Middle frontal gyrus (tissue), 1 donor: ENCODE data around the gene SMARCD2.
"Not testable (repeated sequence)": the region's sequence is repeated elsewhere in the genome, so short reads cannot be mapped to it uniquely, and the experiment has no call there.

ENCODE experiments used
- DNase-seq: peaks from one replicate; pipeline ENCODE4 v3.0.0-alpha.2; 2015; ENCODE audit warnings: low spot score; ENCODE audit errors: extremely low spot score

The SMARCD2 gene

DNA sequence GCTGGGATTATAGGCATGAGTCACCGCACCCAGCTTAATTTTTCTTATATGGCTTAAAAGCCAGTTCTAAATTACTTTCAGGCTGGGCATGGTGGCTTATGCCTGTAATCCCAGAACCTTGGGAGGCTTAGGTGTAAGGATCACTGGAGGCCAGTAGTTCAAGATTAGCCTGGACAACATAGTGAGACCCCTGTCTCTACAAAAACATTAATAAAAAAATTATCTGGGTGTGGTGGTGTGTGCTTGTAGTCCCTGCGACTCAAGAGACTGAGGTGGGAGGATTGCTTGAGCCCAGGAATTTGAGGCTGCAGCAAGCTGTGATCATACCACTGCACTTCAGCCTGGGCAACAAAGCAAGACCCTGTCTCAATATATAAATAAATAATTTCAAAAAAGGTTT lies 10.8 kb upstream of the SMARCD2 start:
- DNase-seq = no peak

DNA sequence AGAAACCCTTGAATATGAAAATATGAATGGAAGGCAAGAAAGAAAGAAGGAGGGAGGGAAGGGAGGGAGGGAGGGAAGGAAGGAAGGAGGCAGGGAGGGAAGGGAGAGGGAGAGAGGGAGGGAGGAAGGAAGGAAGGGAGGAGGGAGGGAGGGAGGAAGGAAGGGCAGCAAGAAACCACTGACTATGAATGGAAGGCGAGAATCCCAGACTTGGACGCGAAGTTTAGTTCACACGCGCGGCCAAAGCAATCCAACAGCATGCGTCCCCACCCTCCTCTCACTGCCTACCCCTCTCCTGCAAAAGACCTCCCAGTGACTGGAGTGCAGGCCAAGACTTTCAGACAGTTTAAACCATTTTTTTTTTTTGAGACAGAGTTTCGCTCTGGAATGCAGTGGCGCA lies 7.9 kb upstream of the SMARCD2 start:
- DNase-seq = no peak

DNA sequence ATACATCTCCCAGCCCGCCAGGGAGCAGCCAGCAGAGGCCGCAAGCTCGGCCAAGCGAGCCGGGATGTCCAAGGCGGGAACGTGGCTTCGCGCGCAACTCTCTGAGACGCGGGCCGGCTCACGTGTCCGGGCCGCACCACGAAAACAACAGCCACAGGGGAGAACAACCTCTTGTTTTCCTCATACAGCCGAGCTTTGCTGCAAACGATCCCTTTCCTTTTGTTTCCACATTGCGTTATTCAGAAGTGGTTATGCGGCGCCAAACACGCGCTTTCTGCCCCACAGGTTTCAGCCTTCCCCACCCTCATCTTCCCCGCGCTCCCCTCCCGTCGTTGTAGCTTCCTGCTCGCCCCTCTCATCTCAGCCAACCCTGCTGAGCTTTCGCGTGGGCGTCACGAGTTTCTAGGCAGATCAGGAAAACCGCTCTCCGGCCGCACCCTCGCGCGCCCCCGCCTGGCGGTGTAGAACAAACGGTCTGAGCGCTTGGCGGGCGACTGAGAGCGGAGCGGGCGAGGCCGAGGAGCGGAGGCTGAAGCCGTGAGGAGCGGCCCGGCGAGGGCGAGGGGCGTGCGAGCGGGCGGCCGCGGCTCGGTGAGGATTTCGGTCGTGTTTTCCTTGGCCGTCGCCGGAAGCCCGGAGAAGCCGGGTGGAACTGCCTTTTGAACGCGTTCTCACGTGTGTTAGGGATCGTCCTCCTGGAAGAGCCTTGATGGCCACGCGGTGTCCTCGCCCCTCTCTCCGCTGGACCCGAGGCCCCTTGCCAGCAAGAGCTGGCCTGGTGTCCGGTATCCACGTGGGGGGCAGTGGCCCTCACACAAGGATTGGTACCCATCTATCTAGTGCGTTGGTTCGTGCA lies 6.6 kb upstream of the SMARCD2 start:
- DNase-seq = peak; percentile 81

- DNase-seq = no peak
These were observed 5.2 kb upstream of the SMARCD2 start for GRCh38 chr17:63847525-63848249.

- no peak for DNase-seq
These were observed 3.0 kb upstream of the SMARCD2 start for GRCh38 chr17:63845509-63845908.

GRCh38 chr17:63843910-63844677 lies 1.6 kb upstream of the SMARCD2 start:
- no peak for DNase-seq

DNA sequence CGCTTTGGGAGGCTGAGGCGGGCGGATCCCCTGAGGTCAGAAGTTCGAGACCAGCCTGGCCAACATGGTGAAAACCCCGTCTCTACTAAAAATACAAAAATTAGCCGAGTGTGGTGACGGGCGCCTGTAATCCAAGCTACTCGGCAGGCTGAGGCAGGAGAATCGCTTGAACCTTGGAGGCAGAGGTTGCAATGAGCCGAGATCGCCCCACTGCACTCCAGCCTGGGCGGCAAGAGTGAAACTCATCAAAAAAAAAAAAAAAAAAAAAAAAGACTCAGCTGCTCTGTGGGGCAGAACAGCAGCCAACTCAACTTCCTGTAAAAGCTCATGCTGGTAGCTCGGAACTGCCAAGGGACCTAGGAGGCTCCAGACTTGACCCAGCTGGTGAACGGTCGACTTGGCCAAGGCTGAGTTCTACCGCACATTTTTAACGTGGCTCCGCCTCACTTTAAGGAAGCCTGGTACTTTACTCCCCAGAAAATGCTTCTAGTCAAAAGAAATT lies 953 bp upstream of the SMARCD2 start:
- not testable (repeated sequence) for DNase-seq

DNA sequence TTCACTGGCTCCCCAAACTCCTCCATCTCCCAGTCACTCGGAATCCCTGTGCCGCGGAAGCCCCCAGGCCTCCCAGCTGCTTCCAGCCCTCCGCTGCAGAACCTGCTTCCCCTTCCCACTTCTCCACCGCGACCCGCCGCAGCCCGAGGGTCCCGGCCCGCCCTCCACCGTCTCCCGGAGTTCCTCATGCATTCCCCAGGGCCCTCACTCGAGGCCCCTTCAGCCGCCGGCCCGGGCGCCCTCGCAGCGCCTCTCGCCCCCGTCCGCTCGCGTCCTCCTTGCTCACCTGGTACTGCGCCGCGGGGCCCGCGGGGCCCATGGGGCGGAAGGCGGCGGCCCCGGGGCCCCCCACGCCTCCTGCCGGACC lies 329 bp downstream of the SMARCD2 start:
- DNase-seq = no peak

GRCh38 chr17:63841350-63842172 lies 924 bp downstream of the SMARCD2 start:
- no peak for DNase-seq

DNA sequence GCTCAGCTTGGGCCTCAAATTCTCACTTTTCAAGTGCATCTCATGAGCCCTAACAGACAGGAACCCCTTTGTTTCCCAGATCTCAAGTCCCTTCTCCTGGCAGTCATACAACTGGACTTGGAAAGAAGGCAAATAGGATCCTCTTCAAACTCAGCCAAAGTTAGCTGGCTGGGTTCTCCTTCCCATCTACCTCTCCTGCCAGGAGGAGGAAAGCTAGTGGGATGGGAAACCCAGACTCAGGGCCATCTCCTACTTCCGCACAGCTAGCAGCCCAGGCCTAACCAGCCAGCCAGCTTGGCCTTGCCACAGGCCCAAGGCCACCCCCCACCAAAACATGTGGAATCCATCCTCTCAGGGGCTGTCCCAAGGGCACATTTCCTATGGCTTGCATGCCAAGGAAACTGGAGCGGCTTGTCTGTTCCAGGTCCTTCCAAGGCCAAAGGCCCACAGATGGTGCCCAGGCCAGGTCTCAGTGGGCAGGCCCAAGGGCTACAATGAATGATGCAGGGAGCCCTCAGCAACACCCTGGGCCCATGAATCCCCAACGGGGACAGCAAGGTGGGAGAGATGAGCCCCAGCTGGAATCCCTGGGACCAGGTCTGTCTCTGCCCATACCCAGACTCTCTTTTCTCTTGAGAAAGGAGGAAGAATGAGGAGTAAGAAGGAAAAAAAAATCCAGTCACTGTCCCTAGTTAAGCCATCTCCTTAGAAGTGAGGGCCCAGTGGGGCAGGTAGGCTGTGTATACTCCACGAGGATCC lies 1.7 kb downstream of the SMARCD2 start:
- no peak for DNase-seq

GRCh38 chr17:63838631-63839171 lies 3.8 kb downstream of the SMARCD2 start:
- DNase-seq = peak; percentile 60

DNA sequence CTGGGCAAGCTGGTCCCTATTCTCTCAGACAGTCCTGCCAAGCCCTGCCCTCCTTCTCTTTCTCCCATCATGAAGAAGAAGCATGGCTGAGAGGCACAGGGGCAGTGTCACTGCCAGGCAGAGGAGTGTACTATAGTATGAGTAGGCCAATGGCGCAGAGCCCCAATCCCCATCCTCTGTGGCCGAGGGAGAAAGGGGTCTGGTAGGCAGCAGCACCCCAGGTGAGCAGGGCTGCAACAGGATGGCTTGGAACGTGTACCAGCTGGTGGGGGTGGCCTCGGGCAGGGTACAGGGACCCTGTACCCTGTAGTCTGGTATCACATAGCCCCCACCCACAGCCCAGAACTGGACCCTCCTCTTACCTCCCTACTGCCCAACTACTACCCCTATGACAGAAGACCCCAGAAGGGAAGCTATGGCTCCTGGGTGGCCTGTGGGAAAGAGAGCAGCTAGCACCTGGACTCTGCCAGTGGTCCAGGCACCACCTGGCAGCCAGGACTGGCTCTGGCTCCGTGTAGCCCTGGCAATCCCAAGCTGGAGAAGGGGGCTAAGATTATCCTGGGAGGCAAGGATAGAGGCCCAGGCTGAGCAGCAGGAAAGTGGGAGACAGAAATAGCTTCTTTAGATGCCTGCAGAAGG lies 4.4 kb downstream of the SMARCD2 start:
- DNase-seq = no peak

GRCh38 chr17:63837480-63837879 lies 5.0 kb downstream of the SMARCD2 start:
- no peak for DNase-seq

DNA sequence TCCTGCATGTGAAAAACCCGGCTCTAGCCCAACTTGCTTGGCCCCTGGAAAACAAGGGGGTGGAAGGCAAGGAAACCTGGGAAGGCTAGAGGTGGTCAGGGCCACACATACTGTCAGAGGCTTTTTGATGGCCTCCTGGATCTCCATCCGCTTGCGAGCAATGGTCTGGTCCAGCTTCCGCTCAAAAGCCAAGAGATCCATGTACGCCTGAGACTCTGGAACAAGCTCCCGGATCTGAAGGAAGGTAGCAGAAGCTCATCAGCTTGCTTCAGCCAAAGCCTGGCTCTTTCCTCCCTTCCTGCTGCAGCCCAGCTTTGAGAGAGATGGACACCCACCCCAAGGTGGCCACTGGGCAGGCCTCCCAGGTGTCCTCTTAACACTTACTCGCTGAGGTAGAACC lies 5.7 kb downstream of the SMARCD2 start:
- DNase-seq = no peak

DNA sequence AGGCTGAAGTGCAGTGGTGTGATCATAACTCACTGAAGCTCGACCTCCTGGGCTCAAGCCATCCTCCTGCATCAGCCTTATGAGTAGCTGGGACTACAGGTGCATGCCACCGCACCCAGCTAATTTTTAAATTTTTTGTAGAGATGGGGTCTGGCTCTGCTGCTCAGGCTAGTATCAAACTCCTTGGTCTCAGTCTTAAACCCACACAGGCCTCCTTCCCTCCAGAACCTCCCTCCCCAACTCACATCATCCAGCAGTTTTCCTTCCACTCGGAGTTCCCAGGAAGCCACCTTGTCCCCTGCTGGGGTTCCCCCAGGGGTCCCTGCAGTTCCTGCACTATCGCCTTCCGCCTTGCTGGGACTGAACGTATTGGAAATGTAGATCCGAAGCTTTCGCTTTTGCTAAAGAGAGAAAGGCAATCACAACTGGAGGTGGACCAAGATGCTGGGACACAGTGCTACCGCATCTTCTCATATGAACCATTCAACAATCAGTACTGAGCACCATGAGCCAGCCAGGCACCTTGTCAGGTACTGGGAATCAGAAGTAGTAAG lies 7.2 kb downstream of the SMARCD2 start:
- no peak for DNase-seq

- DNase-seq = peak; percentile 46
These were observed 7.9 kb downstream of the SMARCD2 start for GRCh38 chr17:63834431-63835166.

GRCh38 chr17:63833741-63834373 lies 8.6 kb downstream of the SMARCD2 start:
- no peak for DNase-seq
